PC-9 (cell line): Measurements from ENCODE around the gene APMAP. TPM values are rescaled to one million over a fixed set of nuclear protein-coding genes. Genes with fewer than 3 reads are reported as not detected.

Experiments used
- BruUV-seq: library from RNA; stranded (reverse); fragments of 400-500 nt; replicated peaks from 2 replicates; lab custom pipeline; 2021; lab: Mats Ljungman, UMichigan
- CTCF ChIA-PET: fragments of 300-600 bp; sonication (Branson Sonifier 250); formaldehyde crosslinking; loops from one replicate; lab custom pipeline; 2022; ENCODE audit warnings: antibody characterized with exemption; lab: Charles Lee
- POLR2A ChIA-PET: fragments of 300-600 bp; sonication (Branson Sonifier 250); formaldehyde crosslinking; loops from one replicate; lab custom pipeline; 2022; ENCODE audit warnings: antibody characterized with exemption; ENCODE audit not compliant: unreplicated experiment; lab: Charles Lee
- DNase-seq, 2 experiments: peaks; one replicate each; pipeline versions ENCODE4 v3.0.0 to v3.0.0-alpha.2; 2015 to 2022; ENCODE audit warnings: mixed read lengths in 1 of 2
- H2AFZ ChIP-seq: fragments of 200-600 bp; sonication (generic); 2 replicates; pipeline ENCODE4 v1.8.1; 2017; ENCODE audit warnings: antibody characterized with exemption
- H3F3A ChIP-seq: fragments of 200-600 bp; sonication (generic); 2 replicates; pipeline ENCODE4 v1.8.1; 2017; ENCODE audit warnings: antibody characterized with exemption, mild to moderate bottlenecking, low read depth; ENCODE audit not compliant: insufficient read depth
- H3K27ac ChIP-seq: fragments of 200-600 bp; sonication (generic); 2 replicates; pipeline ENCODE4 v1.6.1; 2016; ENCODE audit warnings: mixed run types
- H3K27me3 ChIP-seq: fragments of 200-600 bp; sonication (generic); 2 replicates; pipeline ENCODE4 v1.6.1; 2016; ENCODE audit warnings: low read depth, mixed run types; ENCODE audit not compliant: insufficient read depth
- H3K36me3 ChIP-seq: fragments of 200-600 bp; sonication (generic); 2 replicates; pipeline ENCODE4 v1.6.1; 2016; ENCODE audit warnings: low read depth, mixed run types
- H3K4me1 ChIP-seq: fragments of 200-600 bp; sonication (generic); replicated peaks from 2 replicates; pipeline ENCODE4 v1.6.1; 2016; ENCODE audit warnings: mixed run types; ENCODE audit not compliant: insufficient read depth
- H3K4me2 ChIP-seq: fragments of 200-600 bp; sonication (generic); 2 replicates; pipeline ENCODE4 v1.6.1; 2017; ENCODE audit warnings: mixed run types
- H3K4me3 ChIP-seq: fragments of 200-600 bp; sonication (generic); 2 replicates; pipeline ENCODE4 v1.6.1; 2016; ENCODE audit warnings: mixed run types
- H3K79me2 ChIP-seq: fragments of 200-600 bp; sonication (generic); 2 replicates; pipeline ENCODE4 v1.6.1; 2017; ENCODE audit warnings: low read depth, mixed run types
- H3K9me2 ChIP-seq: fragments of 200-600 bp; sonication (generic); 2 replicates; pipeline ENCODE4 v1.8.1; 2017; ENCODE audit warnings: mild to moderate bottlenecking; ENCODE audit not compliant: insufficient read depth
- H3K9me3 ChIP-seq: fragments of 200-600 bp; sonication (generic); 2 replicates; pipeline ENCODE4 v1.8.1; 2016; ENCODE audit warnings: low read depth; ENCODE audit not compliant: insufficient read depth
- H4K20me1 ChIP-seq: fragments of 200-600 bp; sonication (generic); 2 replicates; pipeline ENCODE4 v1.8.1; 2017; ENCODE audit not compliant: insufficient read depth
- CTCF ChIP-seq: fragments of 200-600 bp; sonication (generic); conservative IDR thresholded peaks from 2 replicates; pipeline ENCODE4 v1.6.1; 2017; ENCODE audit warnings: mixed run types, antibody characterized with exemption, mild to moderate bottlenecking, moderate library complexity
- EZH2 ChIP-seq: fragments of 200-600 bp; sonication (generic); IDR thresholded peaks from 2 replicates; pipeline ENCODE4 v1.8.0; 2017; ENCODE audit warnings: antibody characterized with exemption, low read depth
- intact Hi-C: fragments of 100-400 bp; cut with micrococcal nuclease; formaldehyde crosslinking; loops from one replicate; pipeline ENCODE4 v1.10.0; 2022; ENCODE audit not compliant: unreplicated experiment
- total RNA-seq: library from RNA; stranded (reverse); gene quantifications from 2 replicates; pipeline ENCODE4 v1.2.3, GENCODE V29; 2021

The APMAP gene
- total RNA-seq, 1 experiment from 2014 or later, result 103 TPM

DNA sequence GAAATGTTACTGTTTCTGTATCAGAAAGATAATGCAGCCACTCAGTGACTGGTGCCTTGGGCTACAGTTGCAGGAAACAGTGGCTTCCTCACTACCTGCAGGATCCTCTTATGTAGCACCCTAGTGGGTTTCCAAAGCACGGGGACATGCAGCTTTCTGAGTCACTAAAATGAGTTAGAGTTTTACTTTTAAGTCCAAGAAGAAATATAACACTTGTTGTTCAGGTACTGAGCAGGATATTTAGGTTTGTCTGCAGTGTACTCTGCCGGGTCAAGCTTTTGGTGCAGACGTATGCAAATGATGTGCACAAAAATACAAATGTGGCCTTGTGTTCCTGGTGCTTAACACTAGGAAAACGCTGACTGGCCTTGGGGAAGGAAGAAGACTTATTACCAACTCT, 43.4 kb upstream of the APMAP start:
- Histone ChIP-seq H3K4me2 (no peak overlapping the region), H3K9me3 (no peaks in the 10 kb centered on the region), H3K27me3 (no peaks in the 10 kb centered on the region), H3K4me3 (no peak overlapping the region), H3K27ac (no peak overlapping the region), H3F3A (peaks cover 7% of the 10 kb centered on the region; the same call in 1 of the 2 replicates), H3K4me1 (peaks cover 11% of the 10 kb centered on the region; the same call in 1 of the 2 replicates), H3K36me3 (no peaks in the 10 kb centered on the region), H2AFZ (no peak overlapping the region), H3K9me2 (no peaks in the 10 kb centered on the region), H4K20me1 (no peaks in the 10 kb centered on the region), H3K79me2 (no peaks in the 10 kb centered on the region)
- DNase-seq, result no peak
- BruUV-seq, result no TSS peak
- ChIA-PET POLR2A (no interaction called here), CTCF (no interaction called here)
- intact Hi-C loops, result no loop called here
- TF ChIP-seq CTCF (no peak), EZH2 (no peak)

DNA sequence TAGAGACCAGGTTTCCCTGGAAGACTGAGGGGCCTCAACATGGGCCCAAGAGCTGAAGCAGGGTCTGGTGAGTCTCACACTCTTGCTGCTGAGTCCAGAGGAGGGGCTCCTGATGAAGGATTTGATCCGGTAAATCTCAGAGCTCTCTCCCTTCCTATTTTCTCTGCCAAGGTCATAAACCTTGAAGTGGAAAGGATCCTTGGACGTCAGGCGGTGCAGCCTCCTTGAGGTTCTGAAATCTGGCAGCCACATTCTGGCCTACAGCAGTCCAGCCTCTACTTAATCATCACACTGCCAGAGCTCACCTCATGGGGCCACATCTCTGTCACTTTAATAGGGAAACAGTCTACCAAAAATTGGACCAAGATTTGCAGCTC, 41.4 kb upstream of the APMAP start:
- H3K4me2 ChIP-seq, result no peak overlapping the region
- BruUV-seq, result no TSS peak
- DNase-seq, result no peak
- TF ChIP-seq EZH2 (no peak), CTCF (no peak)
- no peaks in the 10 kb centered on the region for H3K9me2 ChIP-seq
- H3K9me3 ChIP-seq, result no peaks in the 10 kb centered on the region
- intact Hi-C loops, result no loop called here
- no peaks in the 10 kb centered on the region for H3K4me1 ChIP-seq
- no peaks in the 10 kb centered on the region for H4K20me1 ChIP-seq
- POLR2A ChIA-PET, result interaction anchor here (0.5 to 0.6 kb wide), 2 partner anchors 44 to 199 kb away, joined by 3 read pairs; no protein-coding TSS in a partner anchor
- no peak overlapping the region for H3K27ac ChIP-seq
- CTCF ChIA-PET, result no interaction called here
- no peak overlapping the region for H3K4me3 ChIP-seq
- H3K36me3 ChIP-seq, result no peaks in the 10 kb centered on the region
- H3F3A ChIP-seq, result no peaks in the 10 kb centered on the region
- no peaks in the 10 kb centered on the region for H3K79me2 ChIP-seq
- no peaks in the 10 kb centered on the region for H3K27me3 ChIP-seq
- no peak overlapping the region for H2AFZ ChIP-seq

DNA sequence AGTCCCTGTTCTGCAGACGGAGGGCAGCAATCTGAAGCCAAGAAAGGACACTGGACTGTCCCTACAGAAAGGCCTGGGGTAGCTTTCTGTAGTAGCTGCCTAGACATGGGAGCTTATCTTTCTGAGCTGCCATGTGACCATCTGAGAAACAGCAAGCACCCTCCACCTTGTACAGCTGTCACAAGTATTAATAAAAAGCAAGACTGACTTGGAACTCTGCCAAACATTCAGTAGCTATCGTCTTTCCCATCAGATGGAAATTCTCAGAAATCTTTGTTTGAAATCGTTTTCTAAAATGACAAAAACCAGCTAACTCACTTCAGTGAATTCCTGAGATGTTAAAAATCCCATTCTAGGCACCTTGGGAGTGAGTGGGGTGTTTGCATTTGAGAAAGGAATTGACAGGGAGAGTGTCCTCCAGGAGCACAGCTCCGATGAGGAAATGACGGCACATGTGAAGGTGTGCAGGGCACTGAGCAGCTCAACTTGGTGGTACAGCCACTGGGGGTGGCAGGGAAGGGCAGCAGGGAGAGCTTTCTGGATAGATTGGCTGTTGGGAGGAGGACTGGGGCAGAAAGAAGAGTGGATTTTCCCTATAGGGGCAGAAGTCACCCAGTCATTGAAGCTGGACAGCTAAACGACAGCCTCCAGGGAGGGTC, 40.8 kb upstream of the APMAP start:
- Histone ChIP-seq H3K4me1 (no peaks in the 10 kb centered on the region), H3K4me3 (no peak overlapping the region), H3F3A (no peaks in the 10 kb centered on the region), H4K20me1 (no peaks in the 10 kb centered on the region), H3K9me3 (no peaks in the 10 kb centered on the region), H3K79me2 (no peaks in the 10 kb centered on the region), H3K36me3 (no peaks in the 10 kb centered on the region), H3K4me2 (no peak overlapping the region), H3K9me2 (no peaks in the 10 kb centered on the region), H3K27me3 (no peaks in the 10 kb centered on the region), H3K27ac (no peak overlapping the region), H2AFZ (no peak overlapping the region)
- TF ChIP-seq CTCF (no peak), EZH2 (no peak)
- no peak for DNase-seq
- POLR2A ChIA-PET, result interaction anchor here (0.5 to 0.6 kb wide), 4 partner anchors 11 to 199 kb away, joined by 3 to 5 read pairs (median 4); no protein-coding TSS in a partner anchor
- no TSS peak for BruUV-seq
- intact Hi-C loops, result no loop called here
- CTCF ChIA-PET, result interaction anchor here (0.7 kb wide), 1 partner anchor 390 kb away, joined by 3 read pairs; no protein-coding TSS in a partner anchor
